ENCODE measurements around the gene PXN.
"Not testable (repeated sequence)": the region's sequence is repeated elsewhere in the genome, so short reads cannot be mapped to it uniquely, and the experiment has no call there.

PXN gene

DNA sequence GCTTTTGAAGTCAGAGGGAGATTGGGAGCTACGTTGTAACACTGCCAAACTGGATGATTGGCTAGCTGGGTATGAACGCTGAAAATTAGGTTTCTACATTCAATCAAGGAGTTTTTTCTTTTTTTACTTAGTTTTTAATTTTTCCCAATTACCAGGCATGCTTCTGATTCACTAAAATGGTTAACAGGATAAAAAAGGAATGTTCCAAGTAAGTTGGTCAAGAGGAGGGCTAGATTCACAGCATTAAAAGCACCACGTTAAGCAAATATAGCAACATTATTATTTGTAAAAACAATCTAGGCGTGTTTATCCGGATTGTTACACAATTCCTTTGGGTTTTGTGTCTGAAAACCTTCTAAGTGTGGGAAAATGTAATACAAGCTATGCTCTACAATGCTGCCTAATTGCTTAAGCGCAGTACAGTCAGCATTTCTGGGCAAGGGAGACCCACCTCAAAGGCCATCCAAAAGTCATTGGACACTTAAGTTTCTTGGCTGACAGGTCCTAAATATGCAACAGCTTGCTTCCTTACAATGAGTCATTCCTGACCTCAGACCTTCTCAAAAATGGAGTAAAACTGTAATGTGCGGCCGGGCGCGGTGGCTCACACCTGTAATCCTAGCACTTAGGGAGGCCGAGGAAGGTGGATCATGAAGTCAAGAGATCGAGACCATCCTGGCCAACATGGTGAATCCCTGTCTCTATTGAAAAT lies 65.8 kb downstream of the PXN start:
- H3K4me3 ChIP-seq (ENCODE audit: low read depth, low read length) = peak overlapping the region; percentile 97
- no peak for DNase-seq (ENCODE audit: low read depth)
- TF ChIP-seq CTCF (IDR thresholded peaks at IDR 0.05; ENCODE audit: control insufficient read depth, extremely low read depth, insufficient read depth) = no peak

DNA sequence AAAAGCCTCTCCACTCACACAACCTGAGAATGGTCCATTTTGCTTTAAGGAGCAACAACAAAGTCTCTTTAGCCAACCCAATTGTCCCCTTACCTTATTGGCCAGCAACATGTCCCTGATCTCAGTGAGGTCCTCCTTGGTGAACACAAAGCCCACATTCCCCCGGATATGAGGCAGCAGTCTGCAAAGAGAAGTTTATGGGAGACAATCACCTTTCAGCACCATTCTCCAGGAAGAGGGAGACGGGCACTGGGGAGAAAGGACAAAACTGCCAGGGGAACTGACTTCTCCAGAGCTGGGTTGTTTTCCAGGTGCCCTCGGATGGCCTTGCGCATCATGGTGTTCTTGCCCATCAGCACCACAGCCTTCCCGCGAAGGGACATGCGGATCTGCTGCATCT lies 66.5 kb downstream of the PXN start:
- no peak for DNase-seq (ENCODE audit: low read depth)
- peak overlapping the region; percentile 97 for H3K4me3 ChIP-seq (ENCODE audit: low read depth, low read length)
- no peak for TF ChIP-seq CTCF (IDR thresholded peaks at IDR 0.05; ENCODE audit: control insufficient read depth, extremely low read depth, insufficient read depth)

- no peak overlapping the region for H3K4me3 ChIP-seq (ENCODE audit: low read depth, low read length)
- no peak for DNase-seq (ENCODE audit: low read depth)
- TF ChIP-seq CTCF (IDR thresholded peaks at IDR 0.05; ENCODE audit: control insufficient read depth, extremely low read depth, insufficient read depth) = no peak
Measured at GRCh38 chr12:120197542-120197887, 68.0 kb downstream of the PXN start.

DNA sequence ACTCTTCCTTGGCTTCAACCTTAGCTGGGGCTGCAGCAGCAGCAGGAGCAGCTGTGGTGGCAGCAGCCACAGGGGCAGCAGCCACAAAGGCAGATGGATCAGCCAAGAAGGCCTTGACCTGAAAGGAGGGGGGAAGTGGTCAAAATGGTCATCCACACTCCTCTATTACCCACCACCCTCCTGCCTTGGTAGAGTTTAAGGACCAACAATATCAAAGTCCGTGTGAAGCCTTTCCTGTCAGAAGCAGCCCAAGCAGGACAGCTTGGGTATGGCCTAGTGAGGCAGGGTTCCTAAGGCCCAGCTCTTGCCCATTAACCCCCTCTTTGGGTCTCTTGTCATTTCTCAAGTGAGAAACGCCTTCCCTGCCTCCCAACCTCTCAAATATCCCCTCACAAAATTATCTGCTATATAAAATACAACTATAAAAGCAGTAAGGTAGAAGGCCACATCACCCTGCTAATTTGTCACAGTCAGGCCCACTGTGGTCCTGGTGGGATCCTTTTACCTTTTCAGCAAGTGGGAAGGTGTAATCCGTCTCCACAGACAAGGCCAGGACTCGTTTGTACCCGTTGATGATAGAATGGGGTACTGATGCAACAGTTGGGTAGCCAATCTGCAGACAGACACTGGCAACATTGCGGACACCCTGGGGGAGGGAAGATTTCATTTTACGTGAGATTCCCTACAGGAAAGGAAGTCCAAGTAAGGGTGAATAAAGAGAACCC lies 68.6 kb downstream of the PXN start:
- not testable (repeated sequence) for DNase-seq (ENCODE audit: low read depth); H3K4me3 ChIP-seq (ENCODE audit: low read depth, low read length)

GRCh38 chr12:120196363-120196762 lies 69.2 kb downstream of the PXN start:
- DNase-seq (ENCODE audit: low read depth) = no peak
- H3K4me3 ChIP-seq (ENCODE audit: low read depth, low read length) = no peak overlapping the region

GRCh38 chr12:120194534-120195395 lies 70.8 kb downstream of the PXN start, which contains the start of gene GCN1:
Gene GCN1 (minus strand): TSS chr12:120194715. CDS start chr12:120194697, 18 bp downstream.
- H3K4me3 ChIP-seq (ENCODE audit: low read depth, low read length) = peak within 1 kb of the TSS; percentile 93
- DNase-seq (ENCODE audit: low read depth) = peak; percentile 52
- no peak for TF ChIP-seq CTCF (IDR thresholded peaks at IDR 0.05; ENCODE audit: control insufficient read depth, extremely low read depth, insufficient read depth)

More at GRCh38 chr12:120196363-120196762, 69.2 kb downstream of the PXN start:
- TF ChIP-seq CTCF (IDR thresholded peaks at IDR 0.05; ENCODE audit: control insufficient read depth, extremely low read depth, insufficient read depth) = no peak

DNA sequence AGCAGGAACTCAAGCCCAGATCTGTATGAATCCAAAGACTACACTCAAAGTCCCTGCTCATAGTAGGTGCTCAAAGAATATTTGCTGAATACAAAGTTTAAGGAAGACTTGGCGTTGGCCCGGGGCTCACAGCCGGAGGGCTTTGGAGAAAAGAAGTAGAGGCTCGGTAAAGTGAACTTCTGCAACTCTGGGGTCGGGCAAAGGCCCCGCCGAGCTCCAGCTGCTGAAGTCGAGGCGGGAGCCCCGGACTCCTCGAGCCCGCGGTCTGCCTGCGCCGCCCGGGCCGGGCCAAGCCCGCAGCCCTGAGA lies 71.3 kb downstream of the PXN start:
- DNase-seq (ENCODE audit: low read depth) = no peak
- TF ChIP-seq CTCF (IDR thresholded peaks at IDR 0.05; ENCODE audit: control insufficient read depth, extremely low read depth, insufficient read depth) = no peak
- H3K4me3 ChIP-seq (ENCODE audit: low read depth, low read length) = peak overlapping the region; percentile 93

GRCh38 chr12:120193286-120193685 lies 72.2 kb downstream of the PXN start:
- not testable (repeated sequence) for DNase-seq (ENCODE audit: low read depth)
- H3K4me3 ChIP-seq (ENCODE audit: low read depth, low read length) = peak overlapping the region; percentile 93

Data from LNCaP clone FGC (cell line).